Measurements from ENCODE around the gene ADAMTSL2.

DNA sequence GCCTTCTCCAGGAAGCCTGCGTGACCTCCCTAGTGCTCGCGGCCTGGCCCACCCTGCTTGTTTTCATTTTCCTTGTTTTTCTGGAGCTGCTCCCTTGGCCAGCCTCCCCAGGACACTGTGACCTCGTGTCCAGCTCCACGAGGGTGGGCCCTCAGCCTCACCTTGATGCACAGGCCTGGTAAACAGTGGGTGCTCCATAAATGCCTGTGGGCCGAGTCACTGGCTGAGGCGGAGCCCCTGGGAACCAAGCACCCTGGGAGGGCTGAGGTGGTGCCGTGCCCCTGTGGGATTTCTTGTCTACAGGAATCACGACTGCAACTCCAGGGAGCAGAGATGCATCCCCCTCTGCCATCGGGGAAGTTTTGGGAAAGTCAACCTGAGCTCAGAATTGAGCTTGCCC is 57.5 kb downstream of the ADAMTSL2 start:
- TF ChIP-seq, protein P1, sequence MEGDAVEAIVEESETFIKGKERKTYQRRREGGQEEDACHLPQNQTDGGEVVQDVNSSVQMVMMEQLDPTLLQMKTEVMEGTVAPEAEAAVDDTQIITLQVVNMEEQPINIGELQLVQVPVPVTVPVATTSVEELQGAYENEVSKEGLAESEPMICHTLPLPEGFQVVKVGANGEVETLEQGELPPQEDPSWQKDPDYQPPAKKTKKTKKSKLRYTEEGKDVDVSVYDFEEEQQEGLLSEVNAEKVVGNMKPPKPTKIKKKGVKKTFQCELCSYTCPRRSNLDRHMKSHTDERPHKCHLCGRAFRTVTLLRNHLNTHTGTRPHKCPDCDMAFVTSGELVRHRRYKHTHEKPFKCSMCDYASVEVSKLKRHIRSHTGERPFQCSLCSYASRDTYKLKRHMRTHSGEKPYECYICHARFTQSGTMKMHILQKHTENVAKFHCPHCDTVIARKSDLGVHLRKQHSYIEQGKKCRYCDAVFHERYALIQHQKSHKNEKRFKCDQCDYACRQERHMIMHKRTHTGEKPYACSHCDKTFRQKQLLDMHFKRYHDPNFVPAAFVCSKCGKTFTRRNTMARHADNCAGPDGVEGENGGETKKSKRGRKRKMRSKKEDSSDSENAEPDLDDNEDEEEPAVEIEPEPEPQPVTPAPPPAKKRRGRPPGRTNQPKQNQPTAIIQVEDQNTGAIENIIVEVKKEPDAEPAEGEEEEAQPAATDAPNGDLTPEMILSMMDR (IDR thresholded peaks at IDR 0.05; ENCODE audit: low read depth, low read length, poor library complexity, severe bottlenecking) = no peak
- no peak for TF ChIP-seq EZH2phosphoT487 (IDR thresholded peaks at IDR 0.05; ENCODE audit: borderline replicate concordance, low read length)

All from DOHH2 (cell line).